AG09309 (cell line): Measurements from ENCODE around the gene ST6GAL1.
"Not testable (repeated sequence)": the region's sequence is repeated elsewhere in the genome, so short reads cannot be mapped to it uniquely, and the experiment has no call there.

Source experiments
- DNase-seq: peaks from one replicate; pipeline ENCODE4 v3.0.0-alpha.2; 2010; ENCODE audit warnings: low read depth
- H3K4me3 ChIP-seq: 2 replicates; pipeline ENCODE4 v1.5.1; 2011; ENCODE audit warnings: mild to moderate bottlenecking, low read depth, low read length, moderate library complexity; ENCODE audit not compliant: control insufficient read depth
- TF ChIP-seq, protein P1 (sequence below): IDR thresholded peaks from 2 replicates; pipeline ENCODE4 v1.5.1; 2011; ENCODE audit warnings: mild to moderate bottlenecking, low read depth, low read length, inconsistent platforms; ENCODE audit not compliant: insufficient read depth, control insufficient read depth; ENCODE audit errors: missing control alignments

The ST6GAL1 gene

DNA sequence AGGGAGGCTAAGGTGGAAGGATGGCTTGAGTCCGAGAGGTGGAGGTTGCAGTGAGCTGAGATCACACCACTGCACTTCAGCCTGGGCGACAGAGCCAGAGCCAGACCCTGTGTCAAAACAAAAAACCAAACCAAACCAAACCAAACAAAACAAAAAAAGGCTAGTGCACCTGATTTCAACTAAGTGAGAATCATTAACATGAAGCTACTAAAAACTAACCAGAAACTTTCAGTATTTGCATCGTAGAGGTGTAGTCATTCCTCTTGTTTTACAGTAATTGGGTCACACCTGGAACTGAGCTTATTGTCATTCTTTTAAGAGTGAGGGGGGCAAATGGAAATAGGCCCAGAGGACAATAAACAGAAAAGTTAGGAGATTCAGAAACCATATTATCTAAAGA lies 58.5 kb downstream of the ST6GAL1 start:
- no peak for DNase-seq
- H3K4me3 ChIP-seq: no peak overlapping the region
- TF ChIP-seq, protein P1, sequence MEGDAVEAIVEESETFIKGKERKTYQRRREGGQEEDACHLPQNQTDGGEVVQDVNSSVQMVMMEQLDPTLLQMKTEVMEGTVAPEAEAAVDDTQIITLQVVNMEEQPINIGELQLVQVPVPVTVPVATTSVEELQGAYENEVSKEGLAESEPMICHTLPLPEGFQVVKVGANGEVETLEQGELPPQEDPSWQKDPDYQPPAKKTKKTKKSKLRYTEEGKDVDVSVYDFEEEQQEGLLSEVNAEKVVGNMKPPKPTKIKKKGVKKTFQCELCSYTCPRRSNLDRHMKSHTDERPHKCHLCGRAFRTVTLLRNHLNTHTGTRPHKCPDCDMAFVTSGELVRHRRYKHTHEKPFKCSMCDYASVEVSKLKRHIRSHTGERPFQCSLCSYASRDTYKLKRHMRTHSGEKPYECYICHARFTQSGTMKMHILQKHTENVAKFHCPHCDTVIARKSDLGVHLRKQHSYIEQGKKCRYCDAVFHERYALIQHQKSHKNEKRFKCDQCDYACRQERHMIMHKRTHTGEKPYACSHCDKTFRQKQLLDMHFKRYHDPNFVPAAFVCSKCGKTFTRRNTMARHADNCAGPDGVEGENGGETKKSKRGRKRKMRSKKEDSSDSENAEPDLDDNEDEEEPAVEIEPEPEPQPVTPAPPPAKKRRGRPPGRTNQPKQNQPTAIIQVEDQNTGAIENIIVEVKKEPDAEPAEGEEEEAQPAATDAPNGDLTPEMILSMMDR: no peak

DNA sequence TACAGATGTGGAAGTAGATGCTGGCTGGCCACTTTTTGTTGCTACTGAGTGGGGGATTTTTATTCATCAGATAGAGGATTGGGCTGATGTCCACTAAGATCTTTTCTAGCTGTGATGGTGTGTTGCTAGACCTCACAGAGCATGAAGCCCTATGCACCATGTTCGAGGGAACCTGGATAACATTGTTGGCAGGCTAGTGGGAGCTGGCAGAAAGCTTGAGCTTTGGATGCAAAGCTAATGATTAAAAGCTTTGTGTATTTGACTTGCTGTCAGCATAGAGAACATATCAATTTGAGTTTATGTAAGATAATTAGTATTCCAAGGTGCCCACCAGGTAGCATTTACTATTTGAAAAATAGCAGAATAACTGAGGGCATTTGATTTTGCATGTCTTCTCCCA lies 59.1 kb downstream of the ST6GAL1 start:
- no peak overlapping the region for H3K4me3 ChIP-seq
- DNase-seq: no peak
- TF ChIP-seq, protein P1: no peak

GRCh38 chr3:186990277-186990676 lies 60.0 kb downstream of the ST6GAL1 start:
- DNase-seq: no peak
- TF ChIP-seq, protein P1: no peak
- no peak overlapping the region for H3K4me3 ChIP-seq

GRCh38 chr3:186990878-186991308 lies 60.6 kb downstream of the ST6GAL1 start:
- TF ChIP-seq, protein P1: no peak
- no peak overlapping the region for H3K4me3 ChIP-seq
- no peak for DNase-seq

DNA sequence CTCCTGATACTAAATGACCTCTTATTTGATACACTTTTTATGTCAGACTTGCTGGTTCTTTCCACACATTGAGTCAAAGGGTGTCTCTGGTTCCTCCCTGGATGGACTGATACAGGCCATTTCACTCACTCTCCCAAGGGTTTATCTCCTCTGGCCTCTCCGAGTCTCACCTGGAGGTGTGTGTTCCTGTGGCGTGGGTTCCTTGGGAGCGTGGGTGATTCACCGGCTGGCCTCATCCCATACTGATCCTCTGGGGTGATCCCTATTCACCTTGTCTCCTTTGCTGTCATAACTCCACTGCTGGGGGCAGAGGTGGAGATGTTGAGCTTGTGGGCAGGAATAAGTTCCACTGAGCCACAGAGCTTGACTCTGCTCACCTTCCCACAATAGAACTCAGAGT lies 61.1 kb downstream of the ST6GAL1 start:
- H3K4me3 ChIP-seq: no peak overlapping the region
- DNase-seq: no peak
- TF ChIP-seq, protein P1: no peak

- DNase-seq, H3K4me3 ChIP-seq: not testable (repeated sequence)
These were observed 61.8 kb downstream of the ST6GAL1 start for GRCh38 chr3:186992096-186992495.

- TF ChIP-seq, protein P1: no peak
- DNase-seq: no peak
- H3K4me3 ChIP-seq: no peak overlapping the region
These were observed 63.0 kb downstream of the ST6GAL1 start for GRCh38 chr3:186993210-186993782.
